Measurements from ENCODE around the gene JAML.

JAML gene, protein sequence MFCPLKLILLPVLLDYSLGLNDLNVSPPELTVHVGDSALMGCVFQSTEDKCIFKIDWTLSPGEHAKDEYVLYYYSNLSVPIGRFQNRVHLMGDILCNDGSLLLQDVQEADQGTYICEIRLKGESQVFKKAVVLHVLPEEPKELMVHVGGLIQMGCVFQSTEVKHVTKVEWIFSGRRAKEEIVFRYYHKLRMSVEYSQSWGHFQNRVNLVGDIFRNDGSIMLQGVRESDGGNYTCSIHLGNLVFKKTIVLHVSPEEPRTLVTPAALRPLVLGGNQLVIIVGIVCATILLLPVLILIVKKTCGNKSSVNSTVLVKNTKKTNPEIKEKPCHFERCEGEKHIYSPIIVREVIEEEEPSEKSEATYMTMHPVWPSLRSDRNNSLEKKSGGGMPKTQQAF

DNA sequence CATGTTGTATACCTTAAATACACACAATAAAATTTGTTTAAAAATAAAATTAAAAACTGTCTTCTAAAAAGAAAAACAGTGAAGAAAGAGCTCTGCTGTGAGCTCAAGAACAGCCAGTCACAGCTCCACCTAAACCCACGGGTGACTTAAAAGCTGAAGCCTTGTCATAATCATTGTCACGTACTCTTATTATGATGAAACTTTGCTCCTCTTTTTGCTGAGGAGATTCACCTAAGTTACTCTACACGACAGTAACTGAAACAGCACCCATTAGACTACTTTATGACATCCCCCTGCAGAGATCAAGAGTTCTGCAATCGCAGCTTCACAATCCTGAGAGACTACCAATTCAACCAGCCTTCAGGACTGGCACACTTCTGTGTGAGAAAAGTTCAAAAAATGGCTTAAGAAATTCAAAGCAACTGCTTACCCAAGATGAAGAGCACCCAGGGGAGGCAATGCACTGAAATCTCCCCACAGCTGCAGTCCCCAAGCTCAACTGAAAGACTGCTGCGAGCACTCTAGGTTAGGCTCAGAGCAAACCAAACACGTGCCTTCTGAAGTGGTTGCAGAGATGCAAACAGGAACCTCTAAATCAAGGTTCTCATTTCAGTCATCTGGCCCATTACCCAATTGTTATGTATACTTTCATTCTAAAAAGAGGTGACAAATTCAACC lies at the start of gene JAML:
Gene JAML, minus strand, starts transcription at position 501 of the 678 bp plus-strand sequence. CDS start 10,145 bp downstream, outside the sequence.
- no peak for DNase-seq

DNA sequence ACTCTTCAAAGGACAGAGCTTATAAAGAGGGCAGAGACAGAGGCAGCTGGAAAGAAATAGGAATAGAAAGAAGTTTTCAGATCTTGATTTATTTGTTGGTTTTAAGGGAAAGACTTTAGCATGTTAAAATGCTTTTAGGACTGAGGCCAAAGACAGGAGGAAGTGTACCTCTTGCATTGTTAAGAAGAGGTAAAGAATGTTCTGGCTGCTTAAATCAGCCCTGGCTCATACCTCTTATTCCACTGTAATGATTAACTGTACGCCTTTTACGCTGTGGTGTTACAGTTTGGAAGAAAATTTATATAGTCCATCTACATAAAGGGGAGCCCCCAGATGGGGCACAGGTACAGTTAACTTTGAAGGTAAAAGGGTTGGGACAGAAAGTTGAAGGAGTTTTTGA lies 49.4 kb upstream of the JAML start:
- DNase-seq: no peak

DNA sequence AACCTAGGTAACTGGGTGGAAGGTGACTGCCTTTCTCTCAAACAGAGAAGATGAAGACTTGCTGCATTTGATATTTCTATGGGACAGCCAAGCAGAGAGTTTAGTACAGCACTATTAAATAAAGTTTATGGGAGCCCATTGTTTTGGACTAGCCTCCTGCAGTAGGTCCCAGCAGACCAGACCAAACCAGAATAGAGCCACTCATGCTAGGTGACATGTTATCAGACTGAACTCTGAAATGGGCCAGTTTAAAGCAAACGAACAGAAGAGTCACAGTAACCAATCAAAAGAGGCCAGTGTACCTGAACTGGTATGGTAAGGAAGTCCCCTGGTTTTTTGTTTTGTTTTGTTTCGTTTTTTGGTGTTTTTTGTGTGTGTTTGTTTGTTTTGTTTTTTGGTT lies 47.2 kb upstream of the JAML start:
- no peak for DNase-seq

DNA sequence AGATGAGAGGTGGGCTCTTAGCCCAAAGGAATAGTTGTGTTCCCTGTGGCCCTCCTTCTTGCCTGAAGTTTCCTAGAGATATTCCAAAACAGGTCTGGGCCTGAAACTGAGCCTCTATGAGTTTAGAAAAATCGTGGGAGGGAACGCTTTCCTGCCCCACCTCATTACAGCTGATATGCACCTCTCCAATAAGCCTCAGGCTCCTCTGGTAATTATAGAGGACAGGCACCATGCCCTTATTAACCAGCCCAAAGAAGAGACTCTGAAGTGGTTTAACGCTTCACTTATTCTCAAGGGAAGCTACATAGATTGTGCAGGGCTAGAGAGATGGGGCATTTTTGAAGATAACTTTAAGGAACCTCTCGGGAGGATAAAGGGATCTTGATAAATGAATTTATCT lies 42.7 kb upstream of the JAML start:
- no peak for DNase-seq

DNA sequence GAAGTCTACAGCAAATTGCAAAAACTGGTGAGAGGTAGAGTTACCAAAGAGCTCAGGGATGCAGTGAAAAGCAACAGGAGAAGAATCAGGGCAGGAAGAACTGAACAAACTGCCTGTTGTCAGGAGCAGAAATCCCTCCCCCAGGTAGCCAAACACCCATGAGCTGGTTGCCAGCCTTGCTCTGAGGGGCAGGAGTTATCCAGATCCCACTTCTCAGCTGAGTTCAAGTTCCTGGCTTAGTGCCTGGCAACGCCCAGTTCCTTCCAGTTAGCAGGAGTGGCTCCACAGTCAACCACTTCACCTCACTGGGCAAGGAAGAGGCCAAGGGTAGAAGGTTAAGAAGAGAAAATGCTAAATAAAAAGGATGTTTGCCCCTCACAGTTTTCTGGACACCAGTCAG lies 41.1 kb upstream of the JAML start:
- no peak for DNase-seq

DNA sequence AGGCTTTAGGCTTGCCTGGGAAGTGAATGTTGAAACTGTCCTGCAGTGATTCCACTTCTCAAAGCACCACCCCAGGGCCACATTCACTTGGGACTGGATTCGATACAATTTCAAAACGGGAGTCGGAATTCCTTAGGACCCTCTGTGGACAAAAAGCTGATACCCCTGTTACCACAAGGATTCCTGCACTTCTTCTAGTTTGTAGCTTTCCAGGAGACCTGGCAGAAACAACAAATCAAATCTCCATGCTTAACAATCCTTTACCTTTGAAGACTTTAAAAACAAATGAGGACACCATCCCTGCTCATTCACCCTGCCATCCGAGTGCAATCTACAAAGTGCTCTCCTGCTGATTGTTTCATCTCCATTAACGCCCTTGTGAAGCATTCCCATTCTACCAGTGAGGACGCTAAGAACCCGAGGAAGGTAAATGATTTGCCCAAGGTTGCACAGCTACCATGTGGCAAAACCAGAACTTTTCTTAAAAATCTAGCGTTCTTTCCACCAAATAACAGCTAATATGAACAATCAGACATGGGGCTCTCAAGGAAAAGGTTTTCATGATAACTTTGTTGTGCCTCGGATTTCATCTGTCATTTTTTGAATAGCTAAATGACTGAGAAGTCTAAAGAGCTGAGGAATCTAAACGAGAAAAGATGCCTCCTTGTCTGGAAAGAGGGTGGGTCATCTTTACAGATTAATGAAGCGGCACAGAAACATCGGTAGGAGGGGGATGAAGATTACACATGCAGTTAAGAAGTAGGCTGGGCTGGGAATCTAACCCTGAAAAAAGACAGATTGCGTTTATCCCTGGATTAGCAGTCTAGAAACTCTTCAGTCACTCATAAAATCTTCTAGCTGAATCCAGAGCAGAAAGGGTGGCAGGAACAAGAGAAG lies 40.0 kb upstream of the JAML start:
- DNase-seq: no peak

DNA sequence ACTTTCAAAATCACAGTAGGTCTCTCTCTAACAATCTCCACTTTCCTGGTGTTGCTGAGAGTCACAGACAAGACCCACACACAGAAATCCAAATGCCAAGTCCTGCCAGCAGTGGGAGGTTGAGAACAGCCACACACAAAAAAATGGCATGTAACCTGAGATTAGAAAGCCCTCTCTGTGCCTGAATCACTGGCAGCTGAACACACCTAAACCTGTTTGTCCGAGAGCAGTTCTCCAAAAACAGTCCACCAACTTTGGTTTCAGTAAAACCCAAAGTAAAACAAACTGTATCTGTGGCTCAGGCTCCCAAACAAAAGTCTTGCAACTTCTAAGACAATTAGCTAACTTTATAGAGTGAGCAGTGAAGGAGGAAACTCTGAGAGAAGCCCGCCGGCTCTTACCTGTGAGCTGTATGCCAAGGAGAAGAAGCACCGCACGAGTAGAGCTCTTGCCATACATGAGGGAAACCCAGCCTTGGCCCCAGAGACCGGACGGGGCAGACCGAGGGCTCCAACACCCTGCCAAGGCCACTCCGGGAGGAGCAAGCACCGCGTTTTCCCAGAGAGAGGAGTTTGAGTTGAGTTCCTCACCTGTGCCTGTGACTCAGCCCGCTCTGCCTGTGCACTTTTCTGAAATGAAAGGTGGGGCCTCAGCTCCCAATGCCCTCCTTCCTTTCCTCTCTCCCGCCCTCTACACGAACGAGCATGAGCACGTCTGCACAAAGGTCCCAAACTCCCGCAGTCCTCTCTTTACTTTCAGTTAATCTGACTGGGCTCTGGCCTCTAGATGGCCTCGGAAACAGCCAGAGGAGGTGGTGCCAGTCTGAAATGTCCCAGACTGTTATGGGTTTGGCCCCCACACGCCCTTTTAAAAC lies 39.1 kb upstream of the JAML start, which contains the start of gene MPZL2:
Gene MPZL2, minus strand, starts transcription at position 603 of the 874 bp plus-strand sequence. Its CDS starts 144 bp downstream, at position 459.
- no peak for DNase-seq

DNA sequence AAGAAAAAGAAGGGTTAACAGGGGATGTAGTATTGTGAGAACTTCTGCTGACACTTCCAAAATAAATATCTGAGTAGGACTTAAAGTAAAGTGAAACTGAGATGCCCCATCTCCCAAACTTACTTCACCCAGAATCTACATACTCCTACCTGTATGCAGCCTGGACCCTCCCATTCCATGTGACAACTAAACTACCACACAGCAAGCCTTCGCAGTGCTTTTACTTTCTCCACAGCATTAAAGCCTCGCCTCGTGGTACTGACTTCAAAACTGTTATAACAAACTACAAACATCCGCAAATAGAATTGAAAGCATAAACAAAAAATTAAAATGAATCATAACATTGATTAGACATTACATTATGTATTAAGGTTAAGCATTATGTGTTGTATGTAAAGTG lies 38.3 kb upstream of the JAML start:
- no peak for DNase-seq

DNA sequence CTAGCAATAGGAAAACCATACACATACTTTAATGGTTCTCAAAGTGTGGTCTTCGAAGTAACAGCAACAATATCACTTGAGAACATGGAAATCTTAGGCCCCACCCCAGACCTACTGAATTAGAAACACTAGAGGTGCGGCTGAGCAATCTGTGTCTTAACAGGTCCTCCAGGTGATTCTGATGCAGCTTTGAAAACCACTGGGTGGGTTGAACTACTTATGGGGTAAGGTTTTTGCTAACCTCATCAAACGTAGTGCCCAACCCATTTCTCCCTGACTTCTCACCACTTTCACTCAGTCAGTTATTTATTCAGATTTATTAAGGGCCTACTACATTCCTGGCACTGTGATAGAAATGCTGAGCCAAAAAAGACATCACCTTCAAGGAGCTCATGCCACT lies 35.5 kb upstream of the JAML start:
- DNase-seq: no peak

DNA sequence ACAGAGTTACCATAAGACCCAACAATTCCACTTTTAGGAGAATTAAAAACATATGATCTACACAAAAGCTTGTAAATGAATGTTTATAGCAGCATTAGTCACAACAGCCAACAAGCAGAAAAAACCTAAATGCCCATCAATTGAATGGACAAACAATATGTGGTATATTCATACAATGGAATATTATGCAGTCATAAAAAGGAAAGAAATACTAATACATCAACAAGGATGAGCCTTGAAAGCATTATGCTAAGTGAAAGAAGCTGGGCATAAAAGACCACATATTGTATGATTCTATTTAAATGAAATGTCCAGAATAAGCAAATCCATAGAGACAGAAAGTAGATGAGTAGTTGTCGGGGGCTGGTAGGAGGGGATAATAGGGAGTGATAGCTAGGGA lies 34.3 kb upstream of the JAML start:
- DNase-seq: no peak

DNA sequence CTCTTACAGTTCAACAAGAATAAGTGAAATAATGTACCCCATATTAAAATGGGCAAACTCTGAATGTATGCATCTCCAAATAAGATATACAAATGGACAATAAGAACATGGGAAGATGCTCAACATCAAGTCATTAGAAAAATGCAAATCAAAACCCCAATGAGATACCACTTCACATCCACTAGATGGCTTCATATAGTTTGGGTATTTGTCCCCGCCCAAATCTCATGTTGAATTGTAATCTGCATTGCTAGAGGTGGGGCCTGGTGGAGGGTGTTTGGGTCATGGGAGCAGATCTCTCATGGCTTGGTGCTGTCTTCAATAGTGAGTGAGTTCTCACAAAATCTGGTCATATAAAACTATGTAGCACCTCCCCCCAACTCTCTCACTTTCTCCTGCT lies 33.6 kb upstream of the JAML start:
- DNase-seq: no peak

DNA sequence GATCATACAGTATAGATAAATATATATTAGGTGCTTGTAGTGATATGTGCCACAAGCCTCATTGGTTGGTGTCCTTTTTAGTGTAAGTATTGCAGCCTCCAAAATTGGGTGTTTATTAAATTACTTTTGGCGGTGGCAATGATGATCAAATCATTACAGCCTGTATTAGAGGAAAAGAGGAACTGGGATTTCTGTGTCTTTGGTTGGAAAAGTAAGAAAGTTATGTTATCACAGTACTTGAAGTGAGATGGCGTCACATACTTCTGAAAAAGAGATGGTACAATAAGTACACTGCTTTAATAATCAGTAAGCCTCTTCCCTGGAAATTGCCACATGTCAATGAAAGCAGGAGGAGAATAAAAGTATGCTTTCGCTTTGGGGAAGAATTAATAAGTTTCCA lies 27.9 kb upstream of the JAML start:
- no peak for DNase-seq

DNA sequence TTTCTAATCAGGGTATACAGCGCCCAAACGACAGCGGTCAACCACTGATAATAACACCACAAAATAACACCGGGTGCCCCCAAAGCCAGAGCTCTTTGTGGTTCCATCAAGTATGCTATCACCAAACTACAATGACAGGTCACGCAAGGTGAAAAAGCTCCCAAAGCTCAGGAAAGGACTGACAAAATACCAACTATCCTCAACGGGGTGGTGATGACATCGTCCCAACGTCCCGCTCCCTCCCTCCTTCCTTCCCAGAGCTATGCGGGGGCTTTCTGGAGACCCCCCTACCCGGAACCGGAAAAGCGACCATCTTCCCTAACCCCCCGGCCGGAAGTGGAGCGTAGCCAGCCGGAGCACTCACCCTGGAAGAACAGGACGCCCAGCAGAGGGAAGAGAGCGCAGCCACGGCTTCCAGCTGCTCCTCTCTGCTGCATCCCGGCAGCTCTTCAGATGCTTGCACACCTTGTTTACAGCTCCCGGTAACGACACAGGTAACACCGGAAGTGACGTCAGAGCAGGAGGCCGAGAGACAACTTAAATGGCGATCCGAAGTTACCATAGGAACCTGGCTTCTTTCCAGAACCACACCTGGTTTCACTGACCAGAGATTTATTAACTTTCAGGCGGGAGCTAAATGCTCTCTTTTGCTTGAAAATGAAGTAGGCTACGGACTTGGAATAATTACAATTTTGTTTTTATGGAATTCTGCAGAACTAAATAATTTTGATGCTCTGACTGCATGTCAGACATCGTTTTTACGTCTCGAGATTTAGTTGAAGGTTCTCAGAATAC lies 27.2 kb upstream of the JAML start, which contains the start of gene MPZL3:
Gene MPZL3, minus strand, starts transcription at position 508 of the 795 bp plus-strand sequence. Its CDS starts 71 bp downstream, at position 437.
- DNase-seq: peak; percentile 73

DNA sequence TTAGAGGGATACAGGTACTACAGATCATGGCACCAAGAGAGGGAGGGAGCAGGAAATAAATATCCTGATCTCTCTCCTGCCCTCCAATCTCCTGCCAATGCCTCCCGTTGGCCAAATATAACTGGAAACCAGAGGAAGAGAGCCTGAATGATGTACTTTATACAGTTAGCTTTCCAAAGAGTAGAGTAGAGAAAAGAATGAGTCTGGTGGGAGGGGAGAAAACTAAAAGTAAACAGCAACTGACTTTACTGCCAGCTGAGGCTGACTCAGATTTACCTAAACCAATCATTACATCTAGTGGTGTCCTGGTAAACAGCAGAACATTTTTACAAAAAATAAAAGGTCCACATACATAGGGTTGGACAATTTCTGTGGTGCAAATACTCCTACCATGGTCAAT lies 22.2 kb upstream of the JAML start:
- no peak for DNase-seq

DNA sequence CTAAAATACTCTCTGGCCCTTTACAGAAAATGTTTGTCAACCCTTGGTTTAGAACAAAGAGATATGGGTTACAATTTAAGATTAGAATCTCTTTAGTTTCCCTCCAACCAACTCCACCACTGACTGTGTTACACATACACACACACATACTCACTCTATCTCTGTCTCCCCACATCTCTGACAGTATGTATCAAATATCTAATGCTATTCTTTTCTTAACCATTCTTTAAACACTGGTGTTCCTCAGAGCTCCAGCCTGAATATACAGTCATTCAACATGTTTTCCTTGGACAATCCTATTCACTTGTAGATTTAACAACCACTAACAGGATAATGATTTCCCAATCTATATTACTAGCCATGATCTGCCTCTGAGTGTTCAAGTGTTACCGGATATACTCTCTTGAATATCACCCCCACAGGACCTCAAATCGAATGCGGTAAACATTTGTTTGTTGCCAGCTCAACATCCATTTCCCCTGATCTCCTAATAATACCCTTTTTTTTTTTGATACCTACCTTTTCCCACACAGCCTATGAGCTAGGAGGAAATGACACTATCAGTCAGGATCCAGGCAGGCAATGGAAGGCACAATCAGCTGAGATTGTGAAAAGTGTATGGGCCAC lies 21.2 kb upstream of the JAML start:
- no peak for DNase-seq

DNA sequence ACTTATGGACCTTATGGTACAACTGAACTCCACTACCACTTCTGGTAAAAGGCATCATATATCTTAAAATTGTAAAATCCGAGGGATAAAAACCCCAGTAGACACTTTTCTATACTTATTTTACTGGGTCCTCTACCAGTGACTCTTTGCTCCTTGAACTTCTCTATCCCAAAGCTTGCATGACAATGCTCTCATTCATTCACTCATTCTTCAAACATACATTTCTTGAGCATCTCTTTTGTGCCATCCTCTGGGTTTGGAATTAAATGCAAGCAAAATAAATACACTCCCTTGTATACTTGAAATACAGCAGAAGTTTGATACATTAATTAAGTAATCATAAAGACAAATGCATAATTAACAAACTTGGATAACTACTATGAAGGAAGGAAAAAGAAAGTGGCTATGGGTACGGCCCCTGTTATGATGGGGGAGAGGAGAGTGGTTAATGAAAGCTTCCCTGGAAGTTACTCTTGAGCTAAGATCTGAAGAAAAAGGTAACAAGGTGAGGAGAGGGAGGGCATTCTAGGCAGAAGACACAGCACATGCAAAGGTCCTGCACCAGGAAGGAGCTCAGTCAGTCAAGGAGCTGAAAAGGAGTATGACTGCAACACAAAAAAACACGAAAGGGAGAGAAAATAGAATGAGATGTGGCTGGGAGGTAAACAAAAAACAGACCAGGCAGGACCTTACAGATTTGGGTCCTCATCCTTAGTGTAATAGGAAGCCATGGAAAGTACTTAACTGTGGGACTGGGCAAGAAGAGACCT lies 19.4 kb upstream of the JAML start:
- no peak for DNase-seq

DNA sequence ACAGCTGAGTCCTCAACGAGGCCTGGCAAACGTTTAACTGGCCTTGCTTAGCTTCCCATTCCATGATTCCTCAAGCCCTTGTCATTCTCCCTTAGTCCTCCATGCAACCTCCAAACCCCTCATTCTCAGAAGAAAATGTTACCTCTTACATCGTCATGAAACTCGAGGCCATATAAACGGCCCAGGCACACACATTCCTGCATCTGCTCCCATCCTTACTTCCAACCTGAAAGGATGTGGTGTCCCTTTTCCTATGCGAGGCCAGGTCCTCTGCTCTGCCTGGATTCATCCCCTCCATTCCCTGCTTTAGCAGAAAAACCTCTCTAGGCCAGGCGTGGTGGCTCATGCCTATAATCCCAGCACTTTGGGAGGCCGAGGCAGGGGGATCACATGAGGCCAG lies 18.4 kb upstream of the JAML start:
- DNase-seq: no peak

DNA sequence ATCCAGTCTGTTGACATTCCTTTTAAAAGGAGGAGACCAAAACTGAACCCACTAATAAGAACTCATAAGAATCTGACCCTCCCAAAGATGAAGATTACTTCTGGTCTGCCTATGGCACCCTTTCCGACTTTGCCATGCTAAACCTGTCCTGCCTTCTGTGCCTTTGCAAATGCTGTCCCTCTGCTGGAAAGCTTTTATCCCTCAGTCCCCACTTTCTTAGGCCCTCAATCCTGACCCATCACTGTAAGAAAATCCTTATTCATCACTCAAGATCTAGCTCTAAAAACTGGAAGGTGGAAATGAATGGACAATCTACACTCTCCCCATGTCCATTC lies 16.9 kb upstream of the JAML start:
- DNase-seq: no peak

DNA sequence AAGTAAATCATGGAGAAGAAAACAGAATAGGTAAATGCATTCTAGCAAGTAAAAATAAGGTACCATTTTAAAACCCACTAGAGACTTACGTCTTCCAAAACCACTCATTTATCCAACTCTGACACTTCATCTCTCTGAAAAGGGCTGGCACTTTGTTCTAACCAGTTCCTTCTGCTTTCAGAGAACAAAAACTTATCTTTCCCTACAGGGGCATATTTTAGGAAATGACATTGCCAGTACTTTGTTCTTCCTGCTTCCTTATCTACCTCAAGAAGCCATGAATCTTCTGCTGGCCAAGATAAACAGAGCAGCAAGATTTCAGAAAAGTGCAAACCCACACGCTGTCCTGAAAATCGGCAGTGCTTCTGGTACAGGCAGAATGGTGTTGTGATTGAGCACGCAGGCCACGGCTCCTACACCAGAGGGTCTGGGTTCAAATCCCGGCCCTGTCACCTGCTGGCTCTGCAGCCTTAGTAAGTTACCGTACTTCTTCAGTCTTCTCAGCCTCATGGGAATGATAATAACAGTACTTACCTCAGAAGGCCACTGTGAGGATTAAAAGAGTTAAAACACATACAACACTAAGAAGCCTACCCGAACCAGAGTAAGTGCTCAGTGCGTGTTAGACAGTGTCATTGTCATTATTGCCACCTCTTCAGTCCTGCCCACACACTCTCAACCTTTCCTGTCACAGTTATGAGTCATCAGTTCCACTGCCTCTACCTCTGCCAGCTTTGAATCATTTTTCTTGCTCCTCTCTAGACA lies 16.4 kb upstream of the JAML start:
- DNase-seq: no peak

All from NCI-H1436 treated with DMSO at 0.1 percent for 48 hours (cell line).